Thyroid gland (tissue), 4 donors: ENCODE results near the gene TCF12. TPM values are rescaled to one million over a fixed set of nuclear protein-coding genes. Genes with fewer than 3 reads are reported as not detected.
"Not testable (repeated sequence)": the region's sequence is repeated elsewhere in the genome, so short reads cannot be mapped to it uniquely, and the experiment has no call there.

Source experiments
- DNase-seq, 2 donors: peaks; one replicate each; pipeline ENCODE4 v3.0.0-alpha.2; 2019
- H3K27ac ChIP-seq, 3 donors: fragments of 200-600 bp; sonication (generic); 1 replicate in 2 of 3; 2 replicates in 1 of 3; pipeline ENCODE4 v1.5.1; 2016 to 2019; ENCODE audit warnings: mild to moderate bottlenecking in 1 of 3, moderate library complexity in 1 of 3
- H3K27me3 ChIP-seq: fragments of 200-600 bp; sonication (generic); one replicate; pipeline ENCODE4 v1.5.1; 2019
- H3K36me3 ChIP-seq, 2 donors: fragments of 200-600 bp; sonication (generic); one replicate each; pipeline ENCODE4 v1.5.1; 2016 to 2019
- H3K4me1 ChIP-seq, 2 donors: fragments of 200-600 bp; sonication (generic); one replicate each; pipeline ENCODE4 v1.5.1; 2017 to 2019
- H3K4me3 ChIP-seq, 3 donors: fragments of 200-600 bp; sonication (generic); replicated peaks in 1 of 3; 1 replicate in 2 of 3; 2 replicates in 1 of 3; pipeline ENCODE4 v1.5.1; 2016; ENCODE audit warnings: mild to moderate bottlenecking in 1 of 3
- H3K9me3 ChIP-seq: fragments of 200-600 bp; sonication (generic); one replicate; pipeline ENCODE4 v1.5.1; 2017
- POLR2A ChIP-seq, 2 donors: fragments of 450-650 bp; IDR thresholded peaks; one replicate each; pipeline ENCODE4 v1.6.1; 2017; ENCODE audit warnings: antibody characterized with exemption in 2 of 2, mild to moderate bottlenecking in 2 of 2, moderate library complexity in 1 of 2
- WGBS, 2 donors: methylation state at CpG; one replicate each; pipeline ENCODE4 v1.1.5; 2017; 5-methylcytosine and 5-hydroxymethylcytosine counted together
- intact Hi-C: fragments of 100-400 bp; cut with DNase I; formaldehyde crosslinking; loops from one replicate; pipeline ENCODE4 v1.15.1; 2023
- total RNA-seq, 4 donors: library from RNA; depleted of rRNA; stranded (reverse); fragments of >200 nt; gene quantifications; one replicate each; pipeline ENCODE4 v1.2.3, GENCODE V29; 2016
- TF ChIP-seq, protein P1 (sequence below), 6 experiments: fragments of 200-600 bp in 3 of 6; fragments of 450-650 bp in 3 of 6; sonication (generic) in 3 of 6; IDR thresholded peaks; one replicate each; pipeline ENCODE4 v1.5.1; 2016 to 2019; ENCODE audit warnings: antibody characterized with exemption in 6 of 6, mild to moderate bottlenecking in 2 of 6, inconsistent platforms in 1 of 6, moderate library complexity in 1 of 6

TCF12 gene
- total RNA-seq, 4 donors from 2014 or later: 54.8 to 156 (median 108) TPM

- DNase-seq: no peak
- H3K36me3 ChIP-seq: no peaks in the 10 kb centered on the region
- intact Hi-C loops: no loop called here
- H3K9me3 ChIP-seq: no peaks in the 10 kb centered on the region
- no peak overlapping the region for H3K4me3 ChIP-seq
- H3K27ac ChIP-seq: no peak overlapping the region
- peaks cover 0 to 12% of the 10 kb centered on the region in 2 donors for H3K4me1 ChIP-seq
- no peak for TF ChIP-seq POLR2A (IDR thresholded peaks at IDR 0.05)
- TF ChIP-seq, protein P1, sequence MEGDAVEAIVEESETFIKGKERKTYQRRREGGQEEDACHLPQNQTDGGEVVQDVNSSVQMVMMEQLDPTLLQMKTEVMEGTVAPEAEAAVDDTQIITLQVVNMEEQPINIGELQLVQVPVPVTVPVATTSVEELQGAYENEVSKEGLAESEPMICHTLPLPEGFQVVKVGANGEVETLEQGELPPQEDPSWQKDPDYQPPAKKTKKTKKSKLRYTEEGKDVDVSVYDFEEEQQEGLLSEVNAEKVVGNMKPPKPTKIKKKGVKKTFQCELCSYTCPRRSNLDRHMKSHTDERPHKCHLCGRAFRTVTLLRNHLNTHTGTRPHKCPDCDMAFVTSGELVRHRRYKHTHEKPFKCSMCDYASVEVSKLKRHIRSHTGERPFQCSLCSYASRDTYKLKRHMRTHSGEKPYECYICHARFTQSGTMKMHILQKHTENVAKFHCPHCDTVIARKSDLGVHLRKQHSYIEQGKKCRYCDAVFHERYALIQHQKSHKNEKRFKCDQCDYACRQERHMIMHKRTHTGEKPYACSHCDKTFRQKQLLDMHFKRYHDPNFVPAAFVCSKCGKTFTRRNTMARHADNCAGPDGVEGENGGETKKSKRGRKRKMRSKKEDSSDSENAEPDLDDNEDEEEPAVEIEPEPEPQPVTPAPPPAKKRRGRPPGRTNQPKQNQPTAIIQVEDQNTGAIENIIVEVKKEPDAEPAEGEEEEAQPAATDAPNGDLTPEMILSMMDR (IDR thresholded peaks at IDR 0.05): no peak
- no peaks in the 10 kb centered on the region for H3K27me3 ChIP-seq
- 76 to 78% methylated on average over 3 of the region's 3 CpGs for WGBS, 2 donors
These were observed 94.1 kb downstream of the TCF12 start for GRCh38 chr15:57012556-57012955.

GRCh38 chr15:57014896-57015295 is 96.5 kb downstream of the TCF12 start:
- H3K27ac ChIP-seq, H3K9me3 ChIP-seq, intact Hi-C loops, H3K4me3 ChIP-seq, H3K27me3 ChIP-seq, H3K4me1 ChIP-seq, H3K36me3 ChIP-seq, DNase-seq: not testable (repeated sequence)
- 94 to 98% methylated on average over 5 of the region's 5 CpGs for WGBS, 2 donors

GRCh38 chr15:57015360-57015759 is 96.9 kb downstream of the TCF12 start:
- intact Hi-C loops: no loop called here
- no peak overlapping the region for H3K27ac ChIP-seq
- no peaks in the 10 kb centered on the region for H3K36me3 ChIP-seq
- no peak for DNase-seq
- H3K9me3 ChIP-seq: no peaks in the 10 kb centered on the region
- TF ChIP-seq, protein P1 (IDR thresholded peaks at IDR 0.05): no peak
- no peak for TF ChIP-seq POLR2A (IDR thresholded peaks at IDR 0.05)
- H3K27me3 ChIP-seq: no peaks in the 10 kb centered on the region
- peaks cover 0 to 6% of the 10 kb centered on the region in 2 donors for H3K4me1 ChIP-seq
- H3K4me3 ChIP-seq: no peak overlapping the region

- intact Hi-C loops: no loop called here
- Histone ChIP-seq H3K9me3 (no peaks in the 10 kb centered on the region), H3K36me3 (no peaks in the 10 kb centered on the region), H3K4me3 (no peak overlapping the region), H3K27ac (no peak overlapping the region), H3K27me3 (no peaks in the 10 kb centered on the region), H3K4me1 (peaks cover 0 to 6% of the 10 kb centered on the region in 2 donors)
- TF ChIP-seq, protein P1 (IDR thresholded peaks at IDR 0.05): no peak
- no peak for TF ChIP-seq POLR2A (IDR thresholded peaks at IDR 0.05)
- DNase-seq: no peak
- 83 to 97% methylated on average over 2 of the region's 2 CpGs for WGBS, 2 donors
These were observed 97.5 kb downstream of the TCF12 start for GRCh38 chr15:57015897-57016296.

GRCh38 chr15:57017024-57017423 is 98.6 kb downstream of the TCF12 start:
- no peaks in the 10 kb centered on the region for H3K36me3 ChIP-seq
- no peak overlapping the region for H3K27ac ChIP-seq
- no peaks in the 10 kb centered on the region for H3K27me3 ChIP-seq
- no peak for DNase-seq
- TF ChIP-seq, protein P1 (IDR thresholded peaks at IDR 0.05): no peak
- no peak for TF ChIP-seq POLR2A (IDR thresholded peaks at IDR 0.05)
- WGBS, 2 donors: 95 to 97% methylated on average over 3 of the region's 3 CpGs
- intact Hi-C loops: no loop called here
- H3K4me3 ChIP-seq: no peak overlapping the region
- no peaks in the 10 kb centered on the region for H3K9me3 ChIP-seq
- peaks cover 0 to 6% of the 10 kb centered on the region in 2 donors for H3K4me1 ChIP-seq

DNA sequence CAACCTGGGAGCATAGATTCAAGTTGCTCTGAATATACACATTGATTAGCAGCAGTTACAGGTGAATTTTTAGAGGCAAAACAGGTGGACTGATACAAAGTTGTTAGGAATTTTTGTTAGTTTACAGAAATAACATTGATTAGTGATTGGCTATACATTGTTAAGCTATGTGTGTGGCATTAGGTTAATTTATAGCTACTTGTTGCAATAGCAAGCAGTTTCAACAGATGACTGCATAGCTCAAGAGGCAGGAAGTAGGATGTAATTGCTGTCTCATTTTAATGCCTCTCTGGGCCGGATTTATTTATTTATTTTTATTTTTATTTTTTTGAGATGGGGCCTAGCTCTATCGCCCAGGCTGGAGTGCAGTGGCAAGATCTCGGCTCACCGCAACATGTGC is 99.7 kb downstream of the TCF12 start:
- H3K4me3 ChIP-seq: no peak overlapping the region
- H3K4me1 ChIP-seq: peaks cover 0 to 6% of the 10 kb centered on the region in 2 donors
- H3K27ac ChIP-seq: no peak overlapping the region
- 72 to 74% methylated on average over 4 of the region's 4 CpGs for WGBS, 2 donors
- DNase-seq: no peak
- TF ChIP-seq POLR2A (IDR thresholded peaks at IDR 0.05): no peak
- TF ChIP-seq, protein P1 (IDR thresholded peaks at IDR 0.05): no peak
- intact Hi-C loops: no loop called here
- H3K27me3 ChIP-seq: no peaks in the 10 kb centered on the region
- H3K9me3 ChIP-seq: no peaks in the 10 kb centered on the region
- no peaks in the 10 kb centered on the region for H3K36me3 ChIP-seq
